ENCODE results near the gene CROT.

CROT gene

GRCh38 chr7:87341441-87341840 is 4.0 kb upstream of the CROT start:
- DNase-seq (ENCODE audit: low read depth) = no peak

- no peak for DNase-seq (ENCODE audit: low read depth)
Observed at GRCh38 chr7:87342231-87342630, 3.2 kb upstream of the CROT start.

- no peak for DNase-seq (ENCODE audit: low read depth)
Observed at GRCh38 chr7:87344446-87344845, 1.0 kb upstream of the CROT start.

- no peak for DNase-seq (ENCODE audit: low read depth)
Observed at GRCh38 chr7:87345962-87346371, 503 bp downstream of the CROT start.

- DNase-seq (ENCODE audit: low read depth) = no peak
Observed at GRCh38 chr7:87347207-87347606, 1.7 kb downstream of the CROT start.

GRCh38 chr7:87347664-87348063 is 2.2 kb downstream of the CROT start:
- no peak for DNase-seq (ENCODE audit: low read depth)

- DNase-seq (ENCODE audit: low read depth) = no peak
Observed at GRCh38 chr7:87354749-87355148, 9.3 kb downstream of the CROT start.

GRCh38 chr7:87356448-87356847 is 11.0 kb downstream of the CROT start:
- no peak for DNase-seq (ENCODE audit: low read depth)

- DNase-seq (ENCODE audit: low read depth) = no peak
Observed at GRCh38 chr7:87359366-87359765, 13.9 kb downstream of the CROT start.

- no peak for DNase-seq (ENCODE audit: low read depth)
Observed at GRCh38 chr7:87361320-87361719, 15.9 kb downstream of the CROT start.

- DNase-seq (ENCODE audit: low read depth) = no peak
Observed at GRCh38 chr7:87363342-87363741, 17.9 kb downstream of the CROT start.

GRCh38 chr7:87364246-87364645 is 18.8 kb downstream of the CROT start:
- no peak for DNase-seq (ENCODE audit: low read depth)

GRCh38 chr7:87369216-87369615 is 23.8 kb downstream of the CROT start:
- no peak for DNase-seq (ENCODE audit: low read depth)

- no peak for DNase-seq (ENCODE audit: low read depth)
Observed at GRCh38 chr7:87370660-87371180, 25.3 kb downstream of the CROT start.

- DNase-seq (ENCODE audit: low read depth) = no peak
Observed at GRCh38 chr7:87375662-87376435, 30.4 kb downstream of the CROT start.

- no peak for DNase-seq (ENCODE audit: low read depth)
Observed at GRCh38 chr7:87380905-87381304, 35.4 kb downstream of the CROT start.

GRCh38 chr7:87391020-87391701 is 45.7 kb downstream of the CROT start:
- DNase-seq (ENCODE audit: low read depth) = no peak

GRCh38 chr7:87395442-87396020 is 50.1 kb downstream of the CROT start:
- DNase-seq (ENCODE audit: low read depth) = no peak

GRCh38 chr7:87398446-87398845 is 53.0 kb downstream of the CROT start:
- no peak for DNase-seq (ENCODE audit: low read depth)

GRCh38 chr7:87404674-87405073 is 59.2 kb downstream of the CROT start:
- DNase-seq (ENCODE audit: low read depth) = no peak

GRCh38 chr7:87411186-87411585 is 65.7 kb downstream of the CROT start:
- no peak for DNase-seq (ENCODE audit: low read depth)

GRCh38 chr7:87413029-87413428 is 67.6 kb downstream of the CROT start:
- DNase-seq (ENCODE audit: low read depth) = no peak
